Left lung (tissue), 10 donors: ENCODE results near the gene NFIA. TPM values are rescaled to one million over a fixed set of nuclear protein-coding genes. Genes with fewer than 3 reads are reported as not detected.

Experiments
- ATAC-seq: fragments of 200-7000 bp; cut with Tn5 transposase; one replicate; pipeline ENCODE4 v1.9.1; 2020; ENCODE audit warnings: moderate library complexity
- DNase-seq, 4 donors: peaks; one replicate each; pipeline ENCODE4 v3.0.0-alpha.2; 2013 to 2020
- H3K27ac ChIP-seq, 2 donors: fragments of 200-600 bp; sonication (generic) in 1 of 2; one replicate each; pipeline versions ENCODE4 v1.5.0 to v1.8.0; 2020 to 2021
- H3K27me3 ChIP-seq, 2 donors: fragments of 200-600 bp; sonication (generic) in 1 of 2; one replicate each; pipeline versions ENCODE4 v1.5.0 to v1.8.0; 2020 to 2021
- H3K36me3 ChIP-seq, 2 donors: fragments of 200-600 bp; sonication (generic) in 1 of 2; one replicate each; pipeline versions ENCODE4 v1.5.0 to v1.8.0; 2020 to 2021
- H3K4me1 ChIP-seq, 2 donors: fragments of 200-600 bp; one replicate each; pipeline ENCODE4 v1.8.0; 2021
- H3K4me3 ChIP-seq, 2 donors: fragments of 200-600 bp; sonication (generic) in 1 of 2; one replicate each; pipeline versions ENCODE4 v1.5.0 to v1.8.0; 2020 to 2021; ENCODE audit warnings: mild to moderate bottlenecking in 1 of 2
- H3K9me3 ChIP-seq, 2 donors: fragments of 200-600 bp; sonication (generic) in 1 of 2; one replicate each; pipeline versions ENCODE4 v1.5.0 to v1.8.0; 2020 to 2021
- CTCF ChIP-seq, 2 donors: fragments of 200-600 bp; sonication (generic) in 1 of 2; IDR thresholded peaks; one replicate each; pipeline versions ENCODE4 v1.5.0 to v1.8.0; 2021; ENCODE audit warnings: antibody characterized with exemption in 2 of 2
- intact Hi-C, 2 donors: fragments of 100-400 bp; cut with DNase I; formaldehyde crosslinking; loops; one replicate each; pipeline versions ENCODE4 v1.11.2 to v1.14.2; 2022
- polyA plus RNA-seq, 6 donors: library from polyadenylated mRNA; unstranded; fragments of 120-200 nt; gene quantifications; one replicate each; pipeline ENCODE4 v1.2.1, GENCODE V29; 2013; ENCODE audit not compliant: insufficient read length in 6 of 6
- total RNA-seq, 2 donors: library from RNA; stranded (reverse); fragmentation: NEBNext Ultra II Directional; extraction: Animal tissue kit (Norgen Biotek cat#: 25700); gene quantifications; one replicate each; pipeline ENCODE4 v1.2.1, GENCODE V29; 2021
- donor health status: DM: no; HTN: yes; CAD: no.
- donor health status: DM: no; HTN: no; CAD: no.

Gene NFIA
- total and polyA plus RNA-seq, 8 donors: 30.4 to 60.7 (median 37.6) TPM

- H3K36me3 ChIP-seq: peaks cover 0 to 14% of the 10 kb centered on the region in 2 donors
- no peak overlapping the region for H3K4me3 ChIP-seq
- no peaks in the 10 kb centered on the region for H3K27me3 ChIP-seq
- H3K9me3 ChIP-seq: peaks cover 0 to 9% of the 10 kb centered on the region in 2 donors
- H3K4me1 ChIP-seq: no peaks in the 10 kb centered on the region
- intact Hi-C loops: no loop called here
- no peak for ATAC-seq
- no peak for DNase-seq
- no peak for TF ChIP-seq CTCF (IDR thresholded peaks at IDR 0.05)
- H3K27ac ChIP-seq: no peak overlapping the region
These were observed 307.0 kb downstream of the NFIA start for GRCh38 chr1:61389194-61389925.

GRCh38 chr1:61389926-61390845 lies 307.8 kb downstream of the NFIA start:
- Histone ChIP-seq H3K9me3 (peaks cover 0 to 9% of the 10 kb centered on the region in 2 donors), H3K27me3 (no peaks in the 10 kb centered on the region), H3K4me1 (no peaks in the 10 kb centered on the region), H3K36me3 (peaks cover 0 to 14% of the 10 kb centered on the region in 2 donors), H3K27ac (no peak overlapping the region), H3K4me3 (no peak overlapping the region)
- DNase-seq (no peak), ATAC-seq (no peak)
- no peak for TF ChIP-seq CTCF (IDR thresholded peaks at IDR 0.05)
- intact Hi-C loops: no loop called here

GRCh38 chr1:61391730-61392129 lies 309.4 kb downstream of the NFIA start:
- peak; percentile 38 for ATAC-seq
- Histone ChIP-seq H3K9me3 (peaks cover 0 to 9% of the 10 kb centered on the region in 2 donors), H3K4me3 (no peak overlapping the region), H3K27ac (no peak overlapping the region), H3K27me3 (no peaks in the 10 kb centered on the region), H3K36me3 (peaks cover 0 to 14% of the 10 kb centered on the region in 2 donors), H3K4me1 (no peaks in the 10 kb centered on the region)
- no peak for TF ChIP-seq CTCF (IDR thresholded peaks at IDR 0.05)
- no peak for DNase-seq
- intact Hi-C loops: no loop called here

- Histone ChIP-seq H3K9me3 (peaks cover 0 to 9% of the 10 kb centered on the region in 2 donors), H3K36me3 (peaks cover 0 to 13% of the 10 kb centered on the region in 2 donors), H3K27me3 (no peaks in the 10 kb centered on the region), H3K27ac (no peak overlapping the region), H3K4me1 (no peaks in the 10 kb centered on the region), H3K4me3 (no peak overlapping the region)
- intact Hi-C loops: no loop called here
- no peak for ATAC-seq
- no peak for DNase-seq
- no peak for TF ChIP-seq CTCF (IDR thresholded peaks at IDR 0.05)
These were observed 310.3 kb downstream of the NFIA start for GRCh38 chr1:61392409-61393242.
